AG04449 (cell line): ENCODE data around the gene STK32B.

ENCODE experiments used
- CTCF ChIA-PET: fragments of 350-600 bp; formaldehyde crosslinking; extraction: SDS; loops from one replicate; lab custom pipeline; 2021; ENCODE audit warnings: antibody characterized with exemption; lab: Yijun Ruan, JAX
- POLR2A ChIA-PET: fragments of 400-600, 350-600 bp; formaldehyde crosslinking; extraction: SDS; loops from one replicate; lab custom pipeline; 2020; ENCODE audit warnings: antibody characterized with exemption, inconsistent platforms; lab: Yijun Ruan, JAX
- DNase-seq: peaks from one replicate; pipeline ENCODE4 v3.0.0-alpha.2; 2010; ENCODE audit warnings: low read depth, low spot score
- H3K4me3 ChIP-seq: 2 replicates; pipeline ENCODE4 v1.5.1; 2011; ENCODE audit warnings: low read depth, mild to moderate bottlenecking, control low read depth, low read length
- TF ChIP-seq, protein P1 (sequence below): IDR thresholded peaks from one replicate; pipeline ENCODE4 v1.5.1; 2011; ENCODE audit warnings: mild to moderate bottlenecking, moderate library complexity, low read length, control low read depth, inconsistent platforms; ENCODE audit not compliant: insufficient read depth; ENCODE audit errors: missing control alignments

The STK32B gene

DNA sequence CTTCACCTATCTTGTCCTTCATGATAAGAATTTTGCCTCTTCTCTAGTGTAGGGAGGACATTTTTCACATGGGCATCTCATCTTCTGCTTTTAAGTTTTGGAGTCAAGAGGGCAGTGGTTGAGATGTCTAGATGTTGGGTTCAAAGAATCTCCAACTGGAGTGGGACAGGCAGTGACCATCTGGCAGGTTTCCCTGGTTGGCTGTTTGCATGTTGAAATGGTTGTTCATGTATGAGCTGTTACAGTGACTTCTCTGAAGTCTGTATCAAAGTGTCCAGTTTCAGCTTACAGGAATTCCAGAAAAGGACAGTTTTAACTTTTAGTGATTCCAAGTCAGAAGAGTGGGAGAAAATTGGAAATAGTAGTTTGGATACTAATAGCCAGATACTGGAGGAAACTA is 464.4 kb downstream of the STK32B start:
- ChIA-PET CTCF (no interaction called here), POLR2A (no interaction called here)
- TF ChIP-seq, protein P1, sequence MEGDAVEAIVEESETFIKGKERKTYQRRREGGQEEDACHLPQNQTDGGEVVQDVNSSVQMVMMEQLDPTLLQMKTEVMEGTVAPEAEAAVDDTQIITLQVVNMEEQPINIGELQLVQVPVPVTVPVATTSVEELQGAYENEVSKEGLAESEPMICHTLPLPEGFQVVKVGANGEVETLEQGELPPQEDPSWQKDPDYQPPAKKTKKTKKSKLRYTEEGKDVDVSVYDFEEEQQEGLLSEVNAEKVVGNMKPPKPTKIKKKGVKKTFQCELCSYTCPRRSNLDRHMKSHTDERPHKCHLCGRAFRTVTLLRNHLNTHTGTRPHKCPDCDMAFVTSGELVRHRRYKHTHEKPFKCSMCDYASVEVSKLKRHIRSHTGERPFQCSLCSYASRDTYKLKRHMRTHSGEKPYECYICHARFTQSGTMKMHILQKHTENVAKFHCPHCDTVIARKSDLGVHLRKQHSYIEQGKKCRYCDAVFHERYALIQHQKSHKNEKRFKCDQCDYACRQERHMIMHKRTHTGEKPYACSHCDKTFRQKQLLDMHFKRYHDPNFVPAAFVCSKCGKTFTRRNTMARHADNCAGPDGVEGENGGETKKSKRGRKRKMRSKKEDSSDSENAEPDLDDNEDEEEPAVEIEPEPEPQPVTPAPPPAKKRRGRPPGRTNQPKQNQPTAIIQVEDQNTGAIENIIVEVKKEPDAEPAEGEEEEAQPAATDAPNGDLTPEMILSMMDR: no peak
- DNase-seq: no peak
- H3K4me3 ChIP-seq: no peak overlapping the region

GRCh38 chr4:5517372-5517771 is 466.1 kb downstream of the STK32B start:
- H3K4me3 ChIP-seq: no peak overlapping the region
- CTCF ChIA-PET: no interaction called here
- POLR2A ChIA-PET: no interaction called here
- TF ChIP-seq, protein P1: no peak
- no peak for DNase-seq

GRCh38 chr4:5524446-5525299 is 473.4 kb downstream of the STK32B start:
- CTCF ChIA-PET: no interaction called here
- POLR2A ChIA-PET: no interaction called here
- DNase-seq: peak; percentile 33

DNA sequence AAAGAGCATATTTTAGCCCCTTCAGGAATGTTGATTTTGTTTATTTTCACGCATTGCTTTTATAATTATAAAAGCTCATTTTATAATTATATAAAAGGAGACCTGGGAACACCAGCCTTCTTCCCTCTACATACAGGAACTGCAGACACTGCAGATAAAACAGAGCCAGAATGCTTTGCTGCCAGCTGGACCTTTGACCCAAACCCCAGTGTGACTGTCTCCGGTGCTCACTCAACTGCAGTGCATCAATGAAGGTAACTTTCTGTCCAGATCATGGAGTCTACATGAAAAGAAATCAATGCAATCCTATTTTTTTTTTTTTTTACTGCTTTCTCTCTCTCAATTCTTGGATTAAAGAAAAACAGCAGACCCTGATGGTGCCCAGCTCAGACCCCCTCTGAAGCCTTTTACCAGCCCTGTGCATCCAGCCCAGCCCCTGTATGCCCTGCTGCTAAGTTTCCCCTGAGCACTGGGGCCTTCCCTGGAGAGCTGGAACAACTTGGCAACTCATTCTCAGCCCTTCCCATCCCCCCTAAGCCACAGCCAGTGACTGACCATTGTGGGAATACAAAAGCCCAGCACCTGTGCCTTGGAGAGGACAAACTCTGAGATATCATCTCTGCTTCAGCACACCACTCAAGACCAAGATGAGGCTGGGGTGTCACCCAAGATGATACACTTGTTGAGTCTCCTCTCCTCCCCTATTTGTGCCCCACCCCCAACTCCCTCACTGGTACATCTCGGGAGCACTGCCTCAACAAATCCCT is 475.0 kb downstream of the STK32B start:
- TF ChIP-seq, protein P1: no peak
- no peak overlapping the region for H3K4me3 ChIP-seq
- CTCF ChIA-PET: interaction anchor here (1.1 kb wide), 1 partner anchor 8 kb away, joined by 3 read pairs; no protein-coding TSS in a partner anchor
- POLR2A ChIA-PET: no interaction called here
- DNase-seq: no peak

More at GRCh38 chr4:5524446-5525299, 473.4 kb downstream of the STK32B start:
- TF ChIP-seq, protein P1: no peak
- H3K4me3 ChIP-seq: no peak overlapping the region

DNA sequence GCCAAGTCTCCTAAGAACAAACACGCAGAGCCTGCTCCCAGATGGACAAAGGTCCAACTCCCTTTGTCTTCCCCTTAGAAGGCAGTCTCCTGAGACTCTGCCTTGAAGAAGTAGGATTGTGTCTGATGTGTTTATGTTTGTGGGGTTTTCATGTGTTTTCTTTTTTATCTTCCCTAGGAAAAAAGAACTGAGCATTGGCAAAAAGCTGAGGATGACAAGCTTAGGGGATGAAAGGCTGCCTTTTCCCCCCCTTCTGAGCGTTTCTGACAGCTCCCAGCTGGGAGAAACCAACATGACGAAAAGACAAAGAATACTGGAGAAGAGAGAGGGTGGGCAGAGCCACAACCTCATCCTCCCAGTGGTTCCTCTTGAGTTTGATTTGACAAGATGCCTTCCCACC is 475.9 kb downstream of the STK32B start:
- ChIA-PET CTCF (no interaction called here), POLR2A (no interaction called here)
- no peak for DNase-seq
- TF ChIP-seq, protein P1: no peak
- H3K4me3 ChIP-seq: no peak overlapping the region

GRCh38 chr4:5528031-5528436 is 476.8 kb downstream of the STK32B start:
- ChIA-PET POLR2A (no interaction called here), CTCF (no interaction called here)

More at GRCh38 chr4:5528031-5528436, 476.8 kb downstream of the STK32B start:
- TF ChIP-seq, protein P1: no peak
- no peak for DNase-seq
- H3K4me3 ChIP-seq: no peak overlapping the region
